ENCODE data around the gene SERPINI1. TPM values are rescaled to one million over a fixed set of nuclear protein-coding genes. Genes with fewer than 3 reads are reported as not detected.

The SERPINI1 gene
- total RNA-seq, 1 donor from 2014 or later, result 10.5 TPM

DNA sequence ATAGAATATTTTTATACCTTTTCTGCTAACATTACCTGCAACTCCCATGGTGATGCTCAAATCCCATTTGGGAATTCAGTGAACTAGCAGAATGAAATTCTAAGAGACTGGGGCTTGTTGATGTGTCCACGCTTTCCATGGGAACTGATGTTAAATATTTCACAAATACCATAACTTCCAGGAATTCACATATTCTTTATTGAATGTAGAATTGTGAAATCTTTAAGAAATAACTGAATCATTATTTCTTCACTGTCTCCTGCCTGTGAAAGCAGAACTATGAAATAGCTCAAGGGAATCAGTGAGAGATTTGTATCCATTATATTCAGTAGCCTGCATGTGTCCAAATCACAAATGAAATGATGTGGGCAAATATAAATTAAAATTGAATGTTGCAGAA lies 130.8 kb downstream of the SERPINI1 start:
- intact Hi-C loops (cut with DNase I), result no loop called here
- no peak for DNase-seq (ENCODE audit: low spot score)

DNA sequence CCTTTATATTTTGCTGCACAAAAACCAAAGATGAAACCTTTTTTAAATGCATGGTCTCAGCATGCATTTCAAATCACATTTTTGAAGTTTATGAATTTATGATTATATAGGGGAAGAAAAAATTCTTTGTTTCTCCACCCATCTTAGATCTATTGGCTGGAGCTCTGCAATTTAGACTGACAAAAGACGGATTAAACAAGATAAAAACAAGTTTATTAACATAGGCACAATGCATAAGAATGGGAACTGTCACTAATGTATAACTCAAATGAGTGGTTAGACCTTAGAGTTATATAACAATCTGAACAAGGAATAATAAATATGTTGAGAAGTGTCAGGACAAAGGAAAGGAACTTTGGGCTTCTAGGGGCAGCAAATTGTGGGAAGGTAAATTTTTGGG lies 132.5 kb downstream of the SERPINI1 start:
- intact Hi-C loops (cut with DNase I), result no loop called here
- no peak for DNase-seq (ENCODE audit: low spot score)

DNA sequence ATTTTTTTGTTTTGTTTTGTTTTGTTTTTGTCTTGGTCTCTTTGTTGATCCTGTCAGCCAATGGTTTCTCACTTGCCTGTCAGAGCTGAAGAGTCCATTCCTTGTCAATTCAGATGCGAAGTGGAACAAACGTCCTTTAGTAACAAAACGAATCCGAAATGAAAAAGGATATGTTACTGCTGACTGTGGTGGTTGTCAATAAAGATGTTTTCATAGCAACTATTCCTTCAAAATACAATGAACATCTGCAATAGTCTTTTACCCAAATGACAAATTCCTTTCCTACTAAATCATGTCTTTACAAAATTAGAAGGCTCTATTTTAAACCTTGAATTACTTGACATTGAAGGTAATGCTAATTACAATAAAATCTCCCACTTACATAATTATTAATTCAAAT lies 134.7 kb downstream of the SERPINI1 start:
- DNase-seq (ENCODE audit: low spot score), result no peak
- intact Hi-C loops (cut with DNase I), result no loop called here

DNA sequence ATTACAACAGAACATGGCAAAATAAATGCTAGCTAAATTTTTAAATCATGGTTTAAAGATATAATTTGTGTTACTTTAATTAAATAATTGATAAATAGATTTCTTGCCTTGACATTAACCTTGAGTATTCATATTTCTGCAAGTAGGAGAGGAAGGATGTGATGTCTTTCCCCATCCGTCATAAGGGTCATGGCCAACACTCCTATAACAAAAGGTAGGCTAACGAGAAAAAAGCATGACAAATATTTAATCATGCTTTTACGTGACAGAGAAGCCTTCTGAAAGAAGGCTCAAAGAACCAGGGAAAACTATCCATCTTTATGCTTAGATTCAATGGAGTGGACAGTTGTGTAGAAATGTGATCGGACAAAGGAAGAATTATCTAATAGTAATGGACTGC lies 135.2 kb downstream of the SERPINI1 start:
- intact Hi-C loops (cut with DNase I), result no loop called here
- DNase-seq (ENCODE audit: low spot score), result no peak

DNA sequence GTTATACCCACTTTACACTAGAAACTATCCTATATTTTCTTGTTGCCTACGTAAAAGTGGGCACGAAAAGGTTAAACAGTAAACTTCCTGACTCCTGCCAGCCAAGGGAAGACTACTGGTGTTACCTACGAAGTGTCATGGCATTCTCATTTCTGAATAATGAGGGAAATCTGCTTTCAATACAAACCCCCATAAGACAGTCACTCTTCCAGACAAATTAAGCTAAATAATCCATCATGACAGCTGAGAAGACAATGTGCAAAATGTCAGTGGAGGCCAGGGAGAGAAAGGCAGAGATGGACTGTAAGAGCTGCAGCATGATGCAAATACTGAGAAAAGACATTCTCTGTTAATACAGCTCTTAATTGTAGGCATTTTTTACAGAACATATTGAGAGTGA lies 136.5 kb downstream of the SERPINI1 start:
- no peak for DNase-seq (ENCODE audit: low spot score)
- intact Hi-C loops (cut with DNase I), result no loop called here

DNA sequence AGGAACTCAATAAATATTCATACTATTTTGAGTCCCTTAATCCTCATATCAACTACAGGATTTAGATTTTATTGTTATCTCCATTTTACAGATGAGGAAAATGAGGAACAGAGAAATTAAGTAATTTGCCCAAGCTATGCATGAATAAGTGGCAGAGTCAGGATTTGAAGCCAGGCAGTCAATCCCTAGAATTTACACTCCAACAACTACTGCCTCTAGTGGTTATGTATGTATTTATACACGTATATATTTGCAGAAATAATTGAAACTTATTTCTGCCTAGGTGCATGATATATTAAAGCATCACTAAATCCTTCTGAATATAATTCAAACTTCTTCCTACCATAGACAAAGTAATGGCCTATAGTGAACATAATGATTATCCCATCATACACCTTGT lies 137.4 kb downstream of the SERPINI1 start:
- DNase-seq (ENCODE audit: low spot score), result no peak
- intact Hi-C loops (cut with DNase I), result no loop called here

DNA sequence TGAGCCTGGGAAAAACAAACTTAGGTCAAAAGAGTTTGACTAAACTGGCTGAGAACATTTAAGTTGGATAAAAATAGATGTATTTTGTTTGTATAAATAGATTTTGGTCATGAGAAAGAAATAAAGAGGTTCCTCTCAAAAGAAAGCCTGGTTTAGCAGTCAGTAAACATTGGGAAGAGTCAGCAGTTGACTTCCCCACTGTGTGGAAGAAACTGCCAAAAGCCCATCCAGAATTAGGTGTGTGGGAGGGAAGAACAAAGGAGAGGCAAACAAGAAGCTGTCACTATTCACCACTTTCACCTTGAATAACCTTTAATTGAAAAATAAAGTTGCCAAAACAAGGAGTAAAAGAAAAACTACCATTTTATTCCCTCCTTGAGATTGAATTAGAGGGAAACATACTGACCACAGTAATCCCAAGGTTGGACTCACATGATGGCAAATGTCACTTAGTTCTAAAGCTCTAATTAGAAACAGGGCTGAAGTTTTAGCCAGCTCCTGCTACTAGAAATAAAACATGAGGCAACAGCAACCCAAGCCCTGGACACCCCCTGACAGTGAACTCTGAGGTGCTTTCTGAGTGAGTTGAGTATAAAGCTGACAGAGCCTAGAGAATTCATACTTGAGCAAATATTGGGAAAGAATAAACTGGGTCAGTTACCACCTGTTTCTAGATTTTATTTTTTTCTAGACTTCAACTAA lies 139.3 kb downstream of the SERPINI1 start:
- no peak for DNase-seq (ENCODE audit: low spot score)

More for the DNA sequence above, 139.3 kb downstream of the SERPINI1 start:
- intact Hi-C loops (cut with DNase I), result no loop called here

Other genes with a start within 250 kb of the SERPINI1 start
- gene WDR49, start 81.8 kb upstream of the SERPINI1 start, total RNA-seq, result 3.4 TPM
- gene PDCD10, start 829 bp upstream of the SERPINI1 start, total RNA-seq, result 42.2 TPM

Data from cardiac septum (tissue), 1 donor.